GM19324 (cell line): ENCODE data around the gene SV2A.
"Not testable (repeated sequence)": the region's sequence is repeated elsewhere in the genome, so short reads cannot be mapped to it uniquely, and the experiment has no call there.

Experiments used
- ATAC-seq: cut with Tn5 transposase; IDR thresholded peaks from one replicate; pipeline ENCODE4 v1.9.1; 2021; ENCODE audit warnings: mild to moderate bottlenecking, moderate library complexity; ENCODE audit not compliant: unreplicated experiment, low FRiP score

The SV2A gene

GRCh38 chr1:149887456-149888246 lies 30.0 kb downstream of the SV2A start:
- peak; percentile 34 for ATAC-seq

DNA sequence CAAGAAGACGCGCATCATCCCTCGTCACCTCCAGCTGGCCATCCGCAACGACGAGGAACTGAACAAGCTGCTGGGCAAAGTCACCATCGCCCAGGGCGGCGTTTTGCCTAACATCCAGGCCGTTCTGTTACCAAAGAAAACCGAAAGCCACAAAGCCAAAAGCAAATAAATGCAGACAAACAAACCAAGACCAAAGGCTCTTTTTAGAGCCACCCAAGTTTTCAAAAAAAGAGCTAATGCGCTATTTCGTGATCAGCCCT lies 30.5 kb downstream of the SV2A start:
- peak; percentile 1 for ATAC-seq

DNA sequence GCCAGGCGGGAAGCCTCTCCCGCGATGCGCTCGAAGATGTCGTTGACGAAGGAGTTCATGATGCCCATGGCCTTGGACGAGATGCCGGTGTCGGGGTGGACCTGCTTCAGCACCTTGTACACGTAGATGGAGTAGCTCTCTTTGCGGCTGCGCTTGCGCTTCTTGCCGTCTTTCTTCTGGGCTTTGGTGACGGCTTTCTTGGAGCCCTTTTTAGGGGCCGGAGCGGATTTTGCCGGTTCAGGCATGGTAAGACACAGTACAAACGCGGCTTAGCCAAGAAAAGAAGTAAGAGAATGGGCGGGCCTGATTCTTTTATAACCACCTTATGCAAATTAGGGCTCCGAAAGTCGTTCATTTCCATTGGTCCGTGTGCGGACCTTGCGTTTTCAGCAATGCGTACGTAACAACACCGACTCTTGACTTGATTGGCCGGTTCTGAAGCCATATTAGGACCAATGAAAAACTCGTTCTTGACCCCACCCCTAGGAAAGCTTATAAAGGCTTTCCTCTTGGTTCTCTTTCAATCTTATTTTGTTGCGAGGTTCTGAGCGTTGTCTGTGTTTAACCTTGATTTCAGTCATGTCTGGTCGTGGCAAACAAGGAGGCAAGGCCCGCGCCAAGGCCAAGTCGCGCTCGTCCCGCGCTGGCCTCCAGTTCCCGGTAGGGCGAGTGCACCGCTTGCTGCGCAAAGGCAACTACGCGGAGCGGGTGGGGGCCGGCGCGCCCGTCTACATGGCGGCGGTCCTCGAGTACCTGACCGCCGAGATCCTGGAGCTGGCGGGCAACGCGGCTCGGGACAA lies 31.0 kb downstream of the SV2A start:
- ATAC-seq: peak; percentile 72

- not testable (repeated sequence) for ATAC-seq
Measured at GRCh38 chr1:149886121-149886395, 31.6 kb downstream of the SV2A start.

DNA sequence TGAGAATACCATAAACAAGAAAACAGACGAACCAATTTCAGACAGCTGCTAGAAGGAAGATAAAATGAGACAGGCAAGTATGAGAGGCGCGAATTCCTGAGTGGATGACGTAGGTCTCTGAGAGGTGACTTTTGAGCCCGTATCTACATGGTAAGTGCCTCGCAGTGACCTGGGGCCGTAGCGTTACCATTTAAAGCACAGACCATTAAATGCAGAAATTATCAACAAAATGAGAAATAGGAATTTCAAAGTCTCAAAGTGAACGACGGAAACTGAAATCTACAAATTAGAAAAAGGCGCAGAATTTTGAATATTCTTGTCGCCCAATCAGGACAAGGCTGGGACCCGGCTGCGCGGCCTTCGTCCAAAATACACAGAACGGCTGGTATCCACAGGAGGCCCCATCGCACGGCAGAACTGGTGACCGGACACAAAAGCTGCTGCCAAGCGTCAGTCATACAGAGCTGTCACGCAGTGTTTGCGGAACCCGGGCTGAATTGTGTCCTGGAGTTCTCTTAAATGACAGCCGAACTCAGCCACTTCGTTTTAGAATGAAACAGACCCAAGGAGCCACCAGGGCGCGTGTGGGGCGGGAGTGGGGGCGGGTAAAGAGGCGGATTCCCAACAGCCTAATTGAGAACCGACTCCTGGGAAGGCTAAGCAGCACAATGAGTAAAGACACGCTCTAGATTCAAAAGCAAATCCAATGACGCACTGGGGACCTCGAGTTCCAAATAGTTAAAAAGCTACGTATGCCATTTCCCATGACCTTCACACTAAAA lies 32.1 kb downstream of the SV2A start:
- ATAC-seq: no peak

GRCh38 chr1:149884433-149885338 lies 33.0 kb downstream of the SV2A start:
- ATAC-seq: no peak

- ATAC-seq: no peak
Measured at GRCh38 chr1:149883598-149884247, 33.9 kb downstream of the SV2A start.

- ATAC-seq: no peak
Measured at GRCh38 chr1:149881876-149882275, 35.8 kb downstream of the SV2A start.

DNA sequence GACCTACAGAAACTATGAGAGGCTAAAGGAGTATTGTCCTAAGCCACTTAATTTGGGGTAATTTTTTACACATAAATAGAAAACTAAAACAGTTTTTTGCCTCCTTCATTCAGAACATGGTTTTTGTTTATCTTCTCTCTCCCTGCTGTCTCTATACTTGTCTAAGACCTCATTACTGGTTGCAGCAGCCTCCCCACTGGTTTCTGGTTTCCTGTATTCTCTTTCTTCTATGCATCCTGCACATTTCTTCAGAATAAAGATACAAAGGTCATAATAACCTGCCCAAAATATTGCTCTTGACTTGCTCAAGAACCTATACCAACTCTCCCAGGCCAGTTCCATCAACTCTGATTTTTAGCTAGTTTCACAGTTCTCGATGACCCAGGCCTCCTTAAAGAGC lies 38.1 kb downstream of the SV2A start:
- no peak for ATAC-seq

- no peak for ATAC-seq
Measured at GRCh38 chr1:149877211-149877946, 40.3 kb downstream of the SV2A start.

- ATAC-seq: not testable (repeated sequence)
Measured at GRCh38 chr1:149873060-149873459, 44.6 kb downstream of the SV2A start.

GRCh38 chr1:149866887-149867286 lies 50.8 kb downstream of the SV2A start:
- ATAC-seq: not testable (repeated sequence)

DNA sequence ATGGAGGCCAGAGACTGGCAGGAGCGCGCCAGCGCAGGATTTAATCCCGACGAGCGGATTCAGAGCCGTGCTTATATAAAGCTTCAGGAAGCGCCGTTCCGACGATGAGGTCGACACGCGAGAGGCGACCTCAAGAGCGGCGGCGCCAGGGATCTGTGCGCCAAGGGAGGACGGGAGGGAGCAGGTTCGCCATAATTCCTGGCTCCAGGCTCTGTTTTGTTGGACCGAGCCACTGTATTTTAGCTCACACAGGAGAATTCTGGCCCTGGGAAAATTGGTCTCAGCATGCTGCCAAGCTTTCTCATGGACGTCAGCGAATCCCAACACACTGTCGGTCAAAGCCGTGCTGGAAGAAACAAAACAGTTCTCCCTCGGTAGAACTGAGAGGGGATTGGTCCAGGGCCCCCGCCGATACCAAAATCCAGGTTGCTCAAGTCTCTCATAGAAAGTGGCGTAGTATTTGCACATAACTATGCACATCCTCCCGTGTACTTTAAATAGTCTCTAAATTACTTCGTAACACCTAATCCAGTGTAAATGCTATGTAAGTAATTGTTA lies 56.1 kb downstream of the SV2A start:
- ATAC-seq: not testable (repeated sequence)

- ATAC-seq: peak; percentile 73
Measured at GRCh38 chr1:149860684-149861496, 56.8 kb downstream of the SV2A start.

DNA sequence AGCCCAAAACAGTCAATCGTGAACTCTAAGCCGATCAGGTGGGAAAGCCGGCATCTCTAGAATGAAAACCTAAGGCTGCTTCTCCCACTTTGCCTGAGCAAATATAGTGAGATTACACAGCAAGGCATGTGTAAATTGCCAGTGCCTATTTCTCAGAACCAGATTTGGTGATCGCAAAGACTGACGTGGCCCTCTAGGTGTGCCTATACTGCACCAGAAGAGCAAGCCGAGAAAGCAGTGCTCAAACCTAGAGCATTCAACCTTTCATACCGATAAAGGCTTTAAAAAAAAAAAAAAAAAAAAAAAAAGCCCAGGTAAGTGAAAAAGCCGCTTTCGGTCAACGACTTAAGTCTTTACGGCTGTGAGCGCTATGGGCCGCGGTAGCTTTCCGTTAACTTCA lies 57.4 kb downstream of the SV2A start:
- ATAC-seq: peak; percentile 17
